GM19328 (cell line): ENCODE measurements around the gene MARK3.

Source experiments
- ATAC-seq: cut with Tn5 transposase; IDR thresholded peaks from one replicate; pipeline ENCODE4 v1.9.1; 2021; ENCODE audit warnings: mild to moderate bottlenecking, moderate library complexity; ENCODE audit not compliant: unreplicated experiment

The MARK3 gene

DNA sequence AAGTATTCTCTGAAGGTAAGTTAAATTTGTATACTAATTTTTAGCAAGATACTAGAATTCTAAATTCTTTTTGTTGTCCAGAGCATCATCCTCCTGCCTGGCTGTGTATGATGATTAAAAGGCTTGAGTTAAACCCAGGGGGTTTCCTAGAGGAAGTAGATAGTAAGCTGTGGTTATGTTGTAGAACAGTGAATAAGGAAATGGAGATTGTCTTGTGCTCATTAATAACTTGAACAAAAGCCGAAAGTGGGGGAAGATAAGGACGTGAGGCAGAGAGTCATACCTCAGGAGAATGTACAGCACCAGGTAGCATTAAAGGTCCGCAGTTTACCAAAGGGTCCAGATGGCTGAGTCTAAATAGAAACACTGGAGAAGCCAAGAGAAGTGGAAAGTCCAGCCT, 95.4 kb downstream of the MARK3 start:
- no peak for ATAC-seq

DNA sequence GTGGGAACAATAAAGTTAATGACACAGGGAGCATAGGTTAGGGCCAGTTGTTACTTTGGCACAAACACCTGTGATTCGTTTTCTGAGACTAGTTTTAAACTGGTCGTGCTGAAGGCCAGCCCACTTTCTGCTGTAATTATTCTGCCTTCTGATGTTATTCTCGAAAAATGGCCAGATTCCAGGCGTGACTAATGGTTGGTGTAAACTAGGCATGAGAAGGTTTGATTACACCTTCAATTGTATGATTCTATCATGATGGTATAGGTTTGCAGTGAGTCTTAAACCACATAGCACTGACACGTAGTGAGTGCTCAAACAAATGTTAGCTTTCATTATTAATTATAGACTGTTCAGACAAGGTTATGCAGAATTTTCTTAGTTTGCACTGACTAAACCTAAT, 98.4 kb downstream of the MARK3 start:
- no peak for ATAC-seq

DNA sequence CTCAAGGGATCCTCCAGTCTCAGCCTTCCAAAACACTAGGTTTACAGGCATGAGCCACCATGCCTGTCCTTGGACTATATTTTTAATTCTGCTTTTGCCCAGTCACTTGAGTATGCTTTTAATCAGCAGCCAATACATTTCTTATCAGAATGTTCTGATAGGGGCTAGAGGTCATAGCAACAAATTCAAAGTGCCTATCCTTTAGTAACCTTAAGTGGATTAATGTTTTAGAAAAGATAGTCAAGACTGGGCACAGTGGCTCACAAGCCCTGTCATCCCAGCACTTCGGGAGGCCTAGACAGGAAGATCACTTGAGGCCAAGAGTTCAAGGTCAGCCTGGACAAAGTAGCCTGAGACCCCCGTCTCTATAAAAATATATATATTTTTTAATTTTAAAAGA, 100.3 kb downstream of the MARK3 start:
- no peak for ATAC-seq

DNA sequence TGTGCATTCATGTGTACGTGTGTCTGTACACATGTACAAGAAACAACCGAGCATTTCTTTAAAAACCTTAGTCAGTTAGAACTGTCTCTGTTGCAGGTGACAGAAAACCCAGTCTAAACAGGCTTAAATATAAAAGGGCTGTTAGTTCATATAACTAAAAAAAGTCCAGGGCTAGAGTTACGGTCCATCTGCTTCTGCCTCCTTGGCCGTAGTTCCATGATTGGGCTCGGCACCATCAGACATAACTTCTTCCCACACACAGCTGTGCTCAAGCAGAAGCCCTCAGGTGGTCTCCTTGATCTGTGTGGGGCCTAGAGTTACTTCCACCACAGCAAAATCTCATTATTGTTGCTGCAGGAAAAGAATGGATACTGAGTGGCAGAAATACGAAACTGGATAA, 102.9 kb downstream of the MARK3 start:
- no peak for ATAC-seq

DNA sequence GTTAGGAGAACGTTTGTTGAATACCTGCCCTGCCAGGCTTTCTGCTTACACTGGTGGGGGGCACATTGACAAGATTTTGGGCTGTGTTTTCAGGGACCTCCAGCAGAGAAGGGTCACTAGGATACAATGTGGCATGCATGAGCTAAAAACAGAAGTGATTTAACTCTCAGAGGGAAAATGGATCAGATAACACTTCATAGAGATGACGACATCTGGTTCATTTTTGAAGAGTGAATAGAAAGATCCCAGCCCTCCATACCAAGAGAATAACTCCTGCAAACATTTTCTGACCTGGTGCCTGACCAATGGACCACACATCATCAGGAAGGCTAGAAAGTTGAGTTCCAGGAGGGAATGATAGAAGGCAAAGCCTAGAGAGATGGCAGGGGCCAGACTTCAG, 103.7 kb downstream of the MARK3 start:
- no peak for ATAC-seq

DNA sequence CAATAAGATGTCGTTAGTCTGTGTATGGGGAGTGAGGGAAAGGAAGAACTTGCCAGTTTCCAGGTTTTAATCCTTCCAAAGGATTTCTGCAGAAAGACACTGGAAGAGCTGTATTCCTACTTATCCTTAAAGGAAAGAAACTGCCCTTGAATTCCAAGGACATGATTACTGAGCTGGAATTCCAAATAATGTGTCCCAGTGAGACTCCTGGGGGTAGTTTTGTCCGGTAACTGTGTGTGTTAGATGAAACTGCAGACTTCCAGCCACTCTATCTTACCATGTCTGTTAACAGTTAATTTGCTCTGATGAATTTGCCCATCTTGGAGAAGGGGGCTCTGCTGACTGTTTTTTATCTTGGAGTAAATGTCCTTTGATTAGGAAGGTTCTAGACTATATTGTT, 104.4 kb downstream of the MARK3 start:
- ATAC-seq = no peak

DNA sequence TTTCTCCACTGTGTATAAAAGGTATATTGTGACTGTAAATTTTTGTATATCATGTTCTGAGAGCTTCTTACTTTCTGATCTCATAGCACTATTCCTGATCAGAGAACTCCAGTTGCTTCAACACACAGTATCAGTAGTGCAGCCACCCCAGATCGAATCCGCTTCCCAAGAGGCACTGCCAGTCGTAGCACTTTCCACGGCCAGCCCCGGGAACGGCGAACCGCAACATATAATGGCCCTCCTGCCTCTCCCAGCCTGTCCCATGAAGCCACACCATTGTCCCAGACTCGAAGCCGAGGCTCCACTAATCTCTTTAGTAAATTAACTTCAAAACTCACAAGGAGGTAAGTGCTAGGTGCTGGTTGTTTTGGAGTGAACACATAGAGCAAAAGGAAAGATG, 106.5 kb downstream of the MARK3 start:
- no peak for ATAC-seq

DNA sequence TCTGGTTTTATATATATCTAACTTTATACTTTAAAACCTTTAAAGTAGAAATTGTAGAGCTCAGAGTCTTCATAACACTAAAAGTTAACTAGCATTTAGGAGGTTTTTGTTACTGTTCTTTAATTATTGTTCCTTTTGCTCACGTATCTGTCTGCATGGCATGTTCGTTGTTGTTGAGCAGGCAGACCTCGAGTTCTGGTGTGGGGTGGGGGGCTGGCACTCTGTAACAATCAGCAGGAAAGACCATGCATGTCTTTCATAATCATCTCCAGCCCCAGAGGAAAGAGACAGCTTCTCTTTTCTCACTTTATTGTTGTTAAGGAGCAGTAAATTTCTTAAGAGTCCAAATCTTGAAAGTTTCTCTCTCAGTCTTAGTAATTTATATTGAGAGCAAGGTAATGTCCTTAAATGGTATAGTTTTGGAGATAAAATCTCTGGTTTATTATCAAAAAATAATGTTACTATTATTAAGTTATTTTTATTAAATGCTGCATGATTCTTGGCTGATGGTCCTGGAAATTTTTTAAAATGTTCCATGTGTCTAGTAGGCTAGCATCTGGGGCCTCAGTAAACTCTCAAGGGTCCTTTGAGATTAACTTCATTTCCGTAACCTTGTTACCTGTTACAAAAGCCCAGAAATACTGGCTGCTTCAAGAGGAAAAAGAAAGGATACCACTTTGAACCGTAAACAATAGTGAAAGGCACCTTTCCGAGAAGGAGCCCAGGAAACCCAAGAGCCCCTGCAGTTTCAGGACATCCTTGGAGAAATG, 107.1 kb downstream of the MARK3 start:
- no peak for ATAC-seq

DNA sequence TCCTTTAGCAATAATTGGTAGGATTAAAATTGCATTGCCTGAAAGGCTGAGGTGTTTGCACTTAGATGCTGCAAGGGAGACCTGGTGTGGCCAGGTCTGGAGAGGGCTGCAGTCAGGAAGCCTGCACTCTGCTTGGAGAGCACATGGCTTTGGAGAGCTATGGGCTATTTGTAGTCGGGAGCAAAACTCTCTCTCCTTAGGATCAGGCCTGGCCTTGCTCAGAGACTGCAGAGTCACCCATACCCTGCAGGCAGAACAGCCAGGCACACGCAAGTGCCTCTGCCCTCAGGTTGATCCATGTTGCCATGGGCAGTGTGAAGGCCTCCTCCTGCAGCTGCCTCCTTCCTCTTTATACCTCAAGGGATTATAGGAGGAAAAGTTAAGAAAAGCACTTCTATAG, 110.6 kb downstream of the MARK3 start:
- no peak for ATAC-seq

DNA sequence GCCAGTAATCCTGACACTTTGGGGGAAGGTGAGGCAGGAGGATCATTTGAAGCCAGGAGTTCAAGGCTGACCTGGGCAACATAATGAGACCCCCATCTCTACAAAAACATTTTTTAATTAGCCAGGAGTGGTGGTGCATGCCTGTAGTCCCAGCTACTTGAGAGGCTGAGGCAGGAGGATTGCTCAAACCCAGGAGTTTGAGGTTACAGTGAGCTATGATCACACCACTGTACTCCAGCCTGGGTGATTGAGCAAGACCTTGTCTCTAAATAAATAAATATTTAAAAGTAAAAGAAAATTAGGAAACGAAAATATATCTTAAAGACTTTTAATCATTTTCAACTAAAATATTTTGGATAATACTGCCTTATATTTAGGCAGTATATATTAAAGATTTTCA, 111.6 kb downstream of the MARK3 start:
- ATAC-seq = no peak

DNA sequence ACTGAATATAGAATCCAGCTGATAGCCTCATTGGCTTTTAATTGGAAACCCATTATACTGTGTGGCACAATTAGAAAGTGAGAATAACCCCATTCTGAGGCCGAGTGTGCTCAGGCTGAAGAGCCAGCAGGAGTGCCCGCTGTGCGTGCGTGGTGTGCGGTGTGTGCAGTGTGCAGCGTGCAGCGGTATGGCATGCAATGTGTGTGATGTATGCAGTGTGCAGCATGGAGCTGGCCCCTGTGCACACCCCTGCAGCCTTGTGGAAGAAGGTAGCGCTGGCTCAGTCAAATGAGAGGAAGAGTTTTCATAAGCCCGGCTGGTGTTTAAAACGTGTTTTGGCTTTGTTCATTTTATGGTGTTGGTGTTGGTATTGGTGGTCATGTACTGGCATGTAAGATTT, 114.5 kb downstream of the MARK3 start:
- no peak for ATAC-seq

DNA sequence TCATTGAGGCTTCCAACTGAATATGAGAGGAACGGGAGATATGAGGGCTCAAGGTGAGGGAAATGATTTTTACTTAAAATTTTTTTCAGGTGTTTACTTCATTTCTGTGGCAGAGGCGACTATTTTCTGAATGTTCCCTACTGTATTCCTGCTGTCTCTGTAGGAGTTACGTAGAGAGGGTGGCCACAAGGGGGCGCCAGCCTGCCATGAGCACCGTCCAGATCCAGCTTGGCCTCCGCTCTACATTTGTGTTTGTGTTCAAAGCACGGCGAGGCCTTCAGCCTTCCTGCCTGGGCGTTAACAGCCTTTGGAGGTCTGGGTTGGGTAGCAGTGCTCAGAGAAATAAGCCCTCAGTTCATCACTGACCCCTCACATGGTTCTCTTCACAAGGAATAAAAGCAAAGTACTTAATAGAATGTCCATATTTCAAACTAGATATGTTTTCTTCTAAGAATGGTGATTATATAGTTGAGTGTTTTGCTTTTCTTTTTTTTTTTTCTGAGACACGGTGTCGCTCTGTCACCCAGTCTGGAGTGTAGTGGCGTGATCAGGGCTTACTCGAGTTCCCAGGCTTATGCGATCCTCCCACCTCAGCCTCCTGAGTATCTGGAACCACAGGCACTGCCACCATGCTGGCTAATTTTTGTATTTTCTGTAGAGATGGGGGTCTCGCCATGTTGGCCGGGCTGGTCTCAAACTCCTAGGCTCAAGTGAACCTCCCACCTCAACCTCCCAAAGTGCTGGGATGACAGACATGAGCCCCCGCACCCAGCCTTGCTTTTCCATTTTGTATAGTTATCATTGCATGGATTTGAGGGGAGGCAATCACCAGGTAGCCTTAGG, 115.2 kb downstream of the MARK3 start:
- ATAC-seq = no peak

DNA sequence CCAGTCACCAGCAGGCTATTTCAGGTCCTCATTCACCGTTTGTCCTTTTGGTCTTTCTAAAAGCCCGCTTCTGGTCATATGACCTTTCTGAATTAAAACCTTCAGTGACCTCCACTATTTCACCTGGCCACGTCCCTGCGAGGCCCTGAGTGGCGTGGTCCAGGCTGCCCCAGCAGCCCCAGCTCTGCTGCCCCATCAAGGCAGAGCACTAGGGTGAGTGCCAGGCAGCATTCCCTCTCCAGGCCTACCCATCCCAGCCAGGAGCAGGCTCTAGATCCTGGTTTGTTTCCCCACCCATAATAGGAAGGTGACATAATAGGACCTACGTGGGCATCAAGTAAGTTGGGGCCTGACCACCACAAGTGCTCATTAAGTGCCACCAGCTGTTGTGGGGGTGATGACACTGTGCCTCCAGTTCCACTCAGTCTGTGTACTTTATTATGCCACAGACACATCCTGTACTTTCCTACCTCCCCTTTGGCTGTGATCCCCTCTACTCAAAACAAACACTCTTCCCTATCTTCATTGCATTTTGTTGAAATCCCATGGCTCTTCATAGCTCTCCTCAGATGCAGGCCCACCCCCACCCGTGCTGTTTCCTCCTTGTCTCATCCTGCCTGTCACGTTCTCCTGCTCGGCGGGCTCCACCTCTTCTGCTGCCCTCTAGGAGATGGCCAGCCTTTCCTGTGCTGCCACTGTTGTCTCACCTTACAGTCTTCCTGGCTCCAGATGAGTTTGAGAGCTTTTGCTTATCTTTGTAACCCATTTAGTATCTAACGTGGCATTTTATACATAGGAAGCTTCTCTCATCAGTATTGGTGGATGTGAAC, 116.0 kb downstream of the MARK3 start:
- ATAC-seq = no peak

DNA sequence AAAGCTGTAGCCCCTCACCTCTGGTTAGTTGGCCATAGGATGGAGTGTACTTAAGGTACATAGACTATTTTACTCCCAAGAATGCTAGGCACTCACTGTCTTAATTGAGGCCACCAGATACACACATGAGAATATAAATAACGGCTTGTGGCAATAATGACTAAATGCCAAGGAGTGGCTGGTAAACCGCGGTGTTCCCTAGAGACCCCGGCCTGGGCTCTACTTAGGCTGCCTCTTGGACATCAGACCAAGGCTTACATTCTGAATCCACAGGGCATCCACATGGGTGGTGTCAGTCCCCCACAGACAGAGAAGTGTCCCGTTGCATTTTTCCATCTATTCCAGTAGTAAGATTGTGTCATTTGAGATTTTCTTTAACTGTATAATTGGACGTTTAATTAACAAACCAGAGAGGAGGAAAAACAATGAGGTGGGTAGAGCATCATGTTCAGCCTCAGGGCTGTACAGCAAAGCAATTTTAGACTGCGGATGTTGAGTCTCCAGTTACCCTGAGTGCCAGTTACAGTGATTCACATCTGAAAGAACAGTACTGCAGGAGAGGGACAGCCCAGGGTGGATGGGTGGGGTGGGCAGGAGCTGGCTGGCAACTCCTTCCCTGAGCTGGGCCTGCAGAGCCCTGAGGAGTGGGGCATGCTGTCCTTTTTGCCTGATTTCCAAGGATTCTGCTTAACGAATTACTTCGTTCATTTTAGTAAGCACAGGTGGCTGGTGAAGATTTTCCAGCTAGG, 116.9 kb downstream of the MARK3 start:
- no peak for ATAC-seq

DNA sequence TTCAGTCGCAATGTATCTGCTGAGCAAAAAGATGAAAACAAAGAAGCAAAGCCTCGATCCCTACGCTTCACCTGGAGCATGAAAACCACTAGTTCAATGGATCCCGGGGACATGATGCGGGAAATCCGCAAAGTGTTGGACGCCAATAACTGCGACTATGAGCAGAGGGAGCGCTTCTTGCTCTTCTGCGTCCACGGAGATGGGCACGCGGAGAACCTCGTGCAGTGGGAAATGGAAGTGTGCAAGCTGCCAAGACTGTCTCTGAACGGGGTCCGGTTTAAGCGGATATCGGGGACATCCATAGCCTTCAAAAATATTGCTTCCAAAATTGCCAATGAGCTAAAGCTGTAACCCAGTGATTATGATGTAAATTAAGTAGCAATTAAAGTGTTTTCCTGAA, 117.7 kb downstream of the MARK3 start:
- ATAC-seq = no peak

DNA sequence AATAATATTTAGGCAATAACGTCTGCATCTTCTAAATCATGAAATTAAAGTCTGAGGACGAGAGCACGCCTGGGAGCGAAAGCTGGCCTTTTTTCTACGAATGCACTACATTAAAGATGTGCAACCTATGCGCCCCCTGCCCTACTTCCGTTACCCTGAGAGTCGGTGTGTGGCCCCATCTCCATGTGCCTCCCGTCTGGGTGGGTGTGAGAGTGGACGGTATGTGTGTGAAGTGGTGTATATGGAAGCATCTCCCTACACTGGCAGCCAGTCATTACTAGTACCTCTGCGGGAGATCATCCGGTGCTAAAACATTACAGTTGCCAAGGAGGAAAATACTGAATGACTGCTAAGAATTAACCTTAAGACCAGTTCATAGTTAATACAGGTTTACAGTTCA, 118.1 kb downstream of the MARK3 start:
- ATAC-seq = no peak

DNA sequence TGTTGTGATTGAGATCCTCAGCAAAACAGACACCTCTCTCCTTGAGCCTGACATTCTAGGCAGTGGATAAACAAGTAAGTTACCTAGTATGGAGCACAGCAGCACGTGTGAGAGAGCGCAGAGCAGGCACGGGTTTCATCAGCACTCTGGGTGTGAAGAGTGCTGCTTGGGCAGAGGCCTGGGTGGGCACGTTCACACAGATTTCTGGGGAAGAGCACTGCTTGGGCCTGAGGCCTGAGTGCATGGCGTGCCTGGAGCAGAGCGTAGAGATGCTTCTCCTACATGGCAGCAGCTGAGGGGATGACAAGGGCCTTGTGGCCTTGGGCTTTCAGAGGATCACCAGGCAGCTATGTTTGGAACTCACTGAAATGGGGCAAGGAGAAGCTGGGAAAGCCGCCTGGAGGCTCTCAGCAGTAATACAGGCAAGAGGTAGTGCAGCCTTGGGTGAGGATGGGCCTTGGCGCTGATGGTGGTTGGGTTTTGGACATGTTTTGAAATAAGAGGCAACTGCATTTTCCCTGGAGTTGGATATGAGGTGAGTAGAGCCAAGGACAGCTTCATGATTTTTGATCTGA, 119.9 kb downstream of the MARK3 start:
- no peak for ATAC-seq

DNA sequence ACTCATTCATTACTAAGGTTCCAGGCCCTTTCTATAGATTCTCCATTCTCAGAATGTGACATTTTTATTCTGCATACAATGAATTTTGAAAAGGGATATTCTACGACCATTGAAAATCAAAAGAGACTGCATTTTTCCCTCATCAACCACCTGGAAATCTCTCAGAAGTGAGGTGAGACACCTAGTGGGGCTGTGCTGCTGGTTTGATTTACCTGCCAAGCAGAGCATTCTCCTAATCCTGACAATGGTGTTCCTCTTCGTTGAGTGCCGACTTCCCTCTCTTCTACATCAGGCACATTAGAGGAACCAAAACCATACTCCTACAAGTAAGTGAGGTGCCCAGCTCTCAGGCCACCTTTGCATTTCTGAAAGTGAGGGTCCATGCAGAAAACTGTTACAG, 122.5 kb downstream of the MARK3 start:
- ATAC-seq = no peak

DNA sequence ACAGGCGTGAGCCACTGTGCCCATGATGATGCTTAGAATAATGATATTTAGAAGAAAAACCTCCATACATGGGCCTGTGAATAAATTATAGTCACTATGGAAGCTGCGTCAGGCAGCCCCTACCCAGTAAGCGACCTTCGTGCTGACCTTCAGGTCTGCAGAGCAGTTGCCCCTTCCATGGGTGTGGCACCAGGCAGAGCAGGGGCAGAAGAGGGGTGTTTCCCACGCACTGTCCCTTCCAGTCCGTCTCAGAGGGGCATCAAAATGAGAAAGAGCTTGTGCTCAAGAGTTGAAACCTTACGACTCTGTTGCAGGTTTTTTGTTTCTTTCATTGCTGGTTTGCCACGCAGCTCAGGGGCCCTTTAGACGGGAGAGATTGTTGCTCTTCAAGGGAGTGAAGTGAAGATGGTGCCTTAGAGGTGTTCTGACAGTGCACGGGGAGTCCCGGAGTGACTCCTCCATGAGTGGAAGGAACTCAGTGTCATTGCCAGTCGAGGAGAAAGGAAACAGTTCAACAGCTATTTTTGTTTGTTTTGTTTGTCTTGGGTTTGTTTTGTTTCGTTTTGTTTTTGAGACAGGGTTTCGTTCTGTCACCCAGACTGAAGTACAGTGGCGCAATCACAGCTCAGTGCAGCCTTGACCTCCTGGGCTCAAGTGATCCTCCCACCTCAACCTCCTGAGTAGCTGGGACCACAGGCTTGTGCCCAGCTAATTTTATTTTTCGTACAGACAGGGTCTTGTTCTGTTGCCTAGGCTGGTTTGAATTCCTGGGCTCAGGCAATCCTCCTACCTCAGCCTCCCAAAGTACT, 123.5 kb downstream of the MARK3 start:
- no peak for ATAC-seq
